Measurements from ENCODE around the gene MAP2K5.

DNA sequence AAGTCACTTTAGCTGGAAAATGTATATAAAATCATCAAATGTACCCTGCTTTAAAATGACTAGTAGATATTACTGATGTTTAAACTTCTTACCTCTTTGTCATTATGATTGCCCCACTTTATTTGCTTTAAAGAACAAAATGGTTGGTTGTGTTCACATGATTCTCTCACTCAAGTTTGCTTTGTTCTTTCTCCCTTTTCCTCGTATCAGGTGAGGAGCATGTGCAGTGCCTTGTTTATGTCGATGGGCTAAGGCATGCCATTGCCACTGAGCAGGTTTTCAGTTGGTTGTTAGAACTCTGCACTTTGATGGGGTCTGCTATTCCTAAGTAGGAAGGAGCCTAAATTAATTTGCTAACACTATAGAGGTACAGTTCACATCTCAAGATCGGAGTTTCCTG, 5.3 kb downstream of the MAP2K5 start:
- TF ChIP-seq YY1 (IDR thresholded peaks at IDR 0.05; ENCODE audit: low read depth) (no peak), TAF1 (IDR thresholded peaks at IDR 0.05; ENCODE audit: low read depth) (no peak), FOXM1 (IDR thresholded peaks at IDR 0.05; ENCODE audit: borderline replicate concordance, low read depth) (no peak), RAD21 (IDR thresholded peaks at IDR 0.05; ENCODE audit: low read depth) (no peak)
- TF ChIP-seq, protein P1, sequence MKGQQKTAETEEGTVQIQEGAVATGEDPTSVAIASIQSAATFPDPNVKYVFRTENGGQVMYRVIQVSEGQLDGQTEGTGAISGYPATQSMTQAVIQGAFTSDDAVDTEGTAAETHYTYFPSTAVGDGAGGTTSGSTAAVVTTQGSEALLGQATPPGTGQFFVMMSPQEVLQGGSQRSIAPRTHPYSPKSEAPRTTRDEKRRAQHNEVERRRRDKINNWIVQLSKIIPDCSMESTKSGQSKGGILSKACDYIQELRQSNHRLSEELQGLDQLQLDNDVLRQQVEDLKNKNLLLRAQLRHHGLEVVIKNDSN (IDR thresholded peaks at IDR 0.05): no peak
- TF ChIP-seq, protein P2, sequence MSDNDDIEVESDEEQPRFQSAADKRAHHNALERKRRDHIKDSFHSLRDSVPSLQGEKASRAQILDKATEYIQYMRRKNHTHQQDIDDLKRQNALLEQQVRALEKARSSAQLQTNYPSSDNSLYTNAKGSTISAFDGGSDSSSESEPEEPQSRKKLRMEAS (IDR thresholded peaks at IDR 0.05): no peak
